ENCODE measurements around the gene ATP2B1.
A peak's percentile ranks its signal among the peaks of the same experiment; 100 is the strongest.

The ATP2B1 gene

DNA sequence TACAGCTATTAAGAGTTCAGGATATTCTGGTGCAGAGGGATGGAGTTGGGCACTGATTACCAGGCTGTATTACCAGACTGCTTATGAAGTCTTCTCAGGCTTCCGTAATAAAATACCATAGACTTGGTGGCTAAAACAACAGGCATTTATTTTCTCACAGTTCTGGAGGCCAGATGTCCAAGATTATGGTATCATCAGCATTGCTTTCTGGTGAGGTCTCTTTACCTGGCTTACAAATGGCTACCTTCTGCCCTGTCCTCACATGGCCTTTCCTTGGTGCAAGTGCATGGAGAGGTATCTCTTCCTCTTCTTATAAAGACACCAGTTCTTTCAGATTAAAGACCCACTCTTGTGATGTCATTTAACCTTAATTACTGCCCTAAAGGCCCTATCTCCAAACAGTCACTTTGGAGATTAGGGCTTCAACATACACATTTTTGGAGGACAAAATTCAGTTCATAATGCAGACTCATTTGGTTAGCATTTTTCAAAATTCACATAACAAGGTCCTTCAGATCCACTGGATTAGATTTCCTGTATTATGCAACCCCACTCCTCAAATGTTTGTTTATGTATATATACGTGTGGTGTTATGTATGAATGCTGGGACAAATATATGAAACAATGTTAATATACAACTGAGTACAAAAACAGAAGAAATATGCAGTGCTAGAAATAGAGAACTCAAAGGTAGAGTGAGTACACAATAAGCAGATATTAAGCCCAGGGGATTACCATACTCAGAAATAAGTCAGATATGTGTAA, 9.3 kb upstream of the ATP2B1 start:
- Histone ChIP-seq H3K27me3 (ENCODE audit: control insufficient read depth, low read length) (no peaks in the 10 kb centered on the region), H3K4me1 (ENCODE audit: control insufficient read depth, low read length) (peaks cover 15% of the 10 kb centered on the region)
- TF ChIP-seq EZH2phosphoT487 (IDR thresholded peaks at IDR 0.05; ENCODE audit: borderline replicate concordance, low read length), result no peak
- TF ChIP-seq, protein P1, sequence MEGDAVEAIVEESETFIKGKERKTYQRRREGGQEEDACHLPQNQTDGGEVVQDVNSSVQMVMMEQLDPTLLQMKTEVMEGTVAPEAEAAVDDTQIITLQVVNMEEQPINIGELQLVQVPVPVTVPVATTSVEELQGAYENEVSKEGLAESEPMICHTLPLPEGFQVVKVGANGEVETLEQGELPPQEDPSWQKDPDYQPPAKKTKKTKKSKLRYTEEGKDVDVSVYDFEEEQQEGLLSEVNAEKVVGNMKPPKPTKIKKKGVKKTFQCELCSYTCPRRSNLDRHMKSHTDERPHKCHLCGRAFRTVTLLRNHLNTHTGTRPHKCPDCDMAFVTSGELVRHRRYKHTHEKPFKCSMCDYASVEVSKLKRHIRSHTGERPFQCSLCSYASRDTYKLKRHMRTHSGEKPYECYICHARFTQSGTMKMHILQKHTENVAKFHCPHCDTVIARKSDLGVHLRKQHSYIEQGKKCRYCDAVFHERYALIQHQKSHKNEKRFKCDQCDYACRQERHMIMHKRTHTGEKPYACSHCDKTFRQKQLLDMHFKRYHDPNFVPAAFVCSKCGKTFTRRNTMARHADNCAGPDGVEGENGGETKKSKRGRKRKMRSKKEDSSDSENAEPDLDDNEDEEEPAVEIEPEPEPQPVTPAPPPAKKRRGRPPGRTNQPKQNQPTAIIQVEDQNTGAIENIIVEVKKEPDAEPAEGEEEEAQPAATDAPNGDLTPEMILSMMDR (IDR thresholded peaks at IDR 0.05; ENCODE audit: low read depth, low read length, poor library complexity, severe bottlenecking), result no peak

DNA sequence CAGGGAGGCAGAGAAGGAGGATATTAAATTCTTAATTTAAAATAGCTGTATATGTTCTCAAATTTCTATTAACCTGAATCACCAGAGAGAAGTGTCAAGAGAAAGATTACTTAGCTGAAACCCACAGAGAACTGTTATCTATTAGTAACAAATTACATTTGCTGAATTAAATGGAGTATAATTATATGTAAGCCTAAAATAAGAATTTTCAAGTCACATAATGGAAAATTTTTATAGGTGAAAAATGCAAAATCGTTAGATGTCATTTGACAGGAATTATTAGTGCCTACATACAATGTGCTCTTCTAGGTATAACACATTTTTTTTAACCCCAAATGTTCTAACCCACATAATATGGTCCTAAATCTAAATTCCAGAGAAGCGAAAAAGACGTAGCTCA, 4.1 kb upstream of the ATP2B1 start:
- H3F3A ChIP-seq (ENCODE audit: control insufficient read depth, insufficient read depth), result no peaks in the 10 kb centered on the region
- H3K4me2 ChIP-seq (ENCODE audit: low read length), result no peak overlapping the region
- TF ChIP-seq, protein P1 (IDR thresholded peaks at IDR 0.05; ENCODE audit: low read depth, low read length, poor library complexity, severe bottlenecking), result no peak
- no peak for TF ChIP-seq EZH2phosphoT487 (IDR thresholded peaks at IDR 0.05; ENCODE audit: borderline replicate concordance, low read length)

More for the DNA sequence above, 9.3 kb upstream of the ATP2B1 start:
- H3K4me2 ChIP-seq (ENCODE audit: low read length), result no peak overlapping the region
- H3K9me3 ChIP-seq (ENCODE audit: control insufficient read depth, insufficient read depth, low read length), result peaks cover 12% of the 10 kb centered on the region; the same call in 1 of the 2 replicates
- H4K20me1 ChIP-seq (ENCODE audit: control insufficient read depth, insufficient read depth, low read depth, low read length), result no peaks in the 10 kb centered on the region
- H3K27ac ChIP-seq (ENCODE audit: low read depth, low read length), result no peak overlapping the region
- H3F3A ChIP-seq (ENCODE audit: control insufficient read depth, insufficient read depth), result no peaks in the 10 kb centered on the region
- H3K36me3 ChIP-seq (ENCODE audit: control insufficient read depth, low read length), result 0 out of 2 replicates have a peak, but pooled peaks cover 4% of the 10 kb centered on the region
- H3K79me2 ChIP-seq (ENCODE audit: control insufficient read depth, low read length), result no peaks in the 10 kb centered on the region
- H3K4me3 ChIP-seq (ENCODE audit: low read length), result no peak overlapping the region
- no peaks in the 10 kb centered on the region for H3K9me2 ChIP-seq (replicated peaks; ENCODE audit: control insufficient read depth, low read length)

DNA sequence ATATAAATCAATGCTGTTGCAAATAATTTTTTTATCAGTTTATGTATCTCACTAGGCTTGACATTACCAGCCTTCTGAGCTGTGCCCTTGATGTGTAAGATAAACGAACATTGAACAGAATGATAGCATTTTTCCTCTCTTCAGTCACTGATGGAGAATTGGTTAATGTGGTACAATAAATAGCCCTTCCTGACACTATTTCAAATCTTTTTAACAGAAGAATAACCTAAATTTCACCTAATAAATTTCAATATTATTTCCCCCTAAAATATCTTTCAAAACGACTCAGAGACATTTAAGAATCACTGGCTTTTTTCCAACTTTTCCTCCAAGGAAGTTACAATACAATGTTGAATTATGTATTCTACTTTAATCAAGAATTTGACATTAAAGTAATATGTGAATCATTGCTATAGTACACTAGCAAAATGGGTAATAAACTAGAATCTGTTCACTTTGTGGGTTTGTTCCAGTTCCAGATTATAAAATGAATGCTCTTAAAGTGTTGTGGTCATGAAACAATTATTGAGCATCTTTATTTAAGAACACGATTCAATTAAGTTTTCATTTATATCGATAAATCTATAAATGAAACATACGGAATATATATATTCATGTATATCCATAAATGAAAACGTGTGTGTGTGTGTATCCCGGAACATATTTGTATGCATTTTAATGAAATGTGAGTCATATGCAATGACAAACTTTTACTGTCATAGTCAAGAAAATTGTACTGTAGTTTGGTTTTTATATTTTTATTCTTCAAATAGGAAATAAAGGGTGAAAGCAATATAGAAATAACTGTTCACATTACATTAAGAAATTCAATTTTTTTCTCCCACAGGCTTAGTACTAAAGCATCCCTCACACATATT, 2.5 kb upstream of the ATP2B1 start:
- peaks cover 35% of the 10 kb centered on the region for H3K79me2 ChIP-seq (ENCODE audit: control insufficient read depth, low read length)
- no peaks in the 10 kb centered on the region for H3K9me2 ChIP-seq (replicated peaks; ENCODE audit: control insufficient read depth, low read length)
- TF ChIP-seq, protein P1 (IDR thresholded peaks at IDR 0.05; ENCODE audit: low read depth, low read length, poor library complexity, severe bottlenecking), result no peak
- TF ChIP-seq EZH2phosphoT487 (IDR thresholded peaks at IDR 0.05; ENCODE audit: borderline replicate concordance, low read length), result no peak
- H3K4me1 ChIP-seq (ENCODE audit: control insufficient read depth, low read length), result peaks cover 14% of the 10 kb centered on the region
- H3K4me3 ChIP-seq (ENCODE audit: low read length), result peak overlapping the region; percentile 97
- H3K27me3 ChIP-seq (ENCODE audit: control insufficient read depth, low read length), result no peaks in the 10 kb centered on the region
- peaks cover 20% of the 10 kb centered on the region for H3K36me3 ChIP-seq (ENCODE audit: control insufficient read depth, low read length)
- H3F3A ChIP-seq (ENCODE audit: control insufficient read depth, insufficient read depth), result no peaks in the 10 kb centered on the region
- H3K4me2 ChIP-seq (ENCODE audit: low read length), result peak overlapping the region; percentile 86
- H4K20me1 ChIP-seq (ENCODE audit: control insufficient read depth, insufficient read depth, low read depth, low read length), result peaks cover 10% of the 10 kb centered on the region
- peaks cover 8% of the 10 kb centered on the region; the same call in 1 of the 2 replicates for H3K9me3 ChIP-seq (ENCODE audit: control insufficient read depth, insufficient read depth, low read length)
- H3K27ac ChIP-seq (ENCODE audit: low read depth, low read length), result no peak overlapping the region

More for the DNA sequence above, 4.1 kb upstream of the ATP2B1 start:
- Histone ChIP-seq H3K27ac (ENCODE audit: low read depth, low read length) (no peak overlapping the region), H3K9me2 (replicated peaks; ENCODE audit: control insufficient read depth, low read length) (no peaks in the 10 kb centered on the region), H3K79me2 (ENCODE audit: control insufficient read depth, low read length) (peaks cover 19% of the 10 kb centered on the region), H3K36me3 (ENCODE audit: control insufficient read depth, low read length) (peaks cover 12% of the 10 kb centered on the region), H4K20me1 (ENCODE audit: control insufficient read depth, insufficient read depth, low read depth, low read length) (no peaks in the 10 kb centered on the region), H3K4me3 (ENCODE audit: low read length) (no peak overlapping the region), H3K4me1 (ENCODE audit: control insufficient read depth, low read length) (peaks cover 9% of the 10 kb centered on the region), H3K9me3 (ENCODE audit: control insufficient read depth, insufficient read depth, low read length) (peaks cover 8% of the 10 kb centered on the region; the same call in 1 of the 2 replicates), H3K27me3 (ENCODE audit: control insufficient read depth, low read length) (no peaks in the 10 kb centered on the region)
